Muscle of leg (tissue), 11 donors: ENCODE data around the gene RHEB. TPM values are rescaled to one million over a fixed set of nuclear protein-coding genes. Genes with fewer than 3 reads are reported as not detected.

Experiments
- DNase-seq: peaks from one replicate; pipeline ENCODE4 v3.0.0; 2013
- H3K27ac ChIP-seq: one replicate; pipeline ENCODE4 v1.5.1; 2013; ENCODE audit warnings: mild to moderate bottlenecking, low read length, control low read depth
- H3K27me3 ChIP-seq: one replicate; pipeline ENCODE4 v1.6.1; 2013; ENCODE audit warnings: low read length; ENCODE audit not compliant: control insufficient read depth, insufficient read depth
- H3K36me3 ChIP-seq: one replicate; pipeline ENCODE4 v1.6.1; 2013; ENCODE audit warnings: low read length; ENCODE audit not compliant: control insufficient read depth, insufficient read depth
- H3K4me1 ChIP-seq: one replicate; pipeline ENCODE4 v1.6.1; 2013; ENCODE audit warnings: low read length; ENCODE audit not compliant: control insufficient read depth, insufficient read depth
- H3K4me3 ChIP-seq: one replicate; pipeline ENCODE4 v1.5.1; 2013; ENCODE audit warnings: low read length, control low read depth
- H3K9me3 ChIP-seq: replicated peaks from 2 replicates; pipeline ENCODE4 v1.6.1; 2013; ENCODE audit warnings: low read depth, low read length; ENCODE audit not compliant: control insufficient read depth
- WGBS: methylation state at CpG from one replicate; pipeline ENCODE4 v1.1.5; 2013; ENCODE audit warnings: missing lambda C conversion rate; ENCODE audit not compliant: insufficient coverage; 5-methylcytosine and 5-hydroxymethylcytosine counted together
- polyA plus RNA-seq, 8 donors: library from polyadenylated mRNA; unstranded; fragments of 120-200 nt; gene quantifications; one replicate each; pipeline versions ENCODE4 v1.2.1 to v1.2.3, GENCODE V29; 2013; ENCODE audit warnings: inconsistent platforms in 1 of 8, low replicate concordance in 1 of 8; ENCODE audit not compliant: insufficient read length in 8 of 8, insufficient read depth in 1 of 8
- total RNA-seq: library from RNA; stranded (reverse); fragments of 120-200 nt; gene quantifications from one replicate; pipeline ENCODE4 v1.2.4, GENCODE V29; 2013

The RHEB gene
- total and polyA plus RNA-seq, 9 donors: 75.6 to 101 (median 83.6) TPM

DNA sequence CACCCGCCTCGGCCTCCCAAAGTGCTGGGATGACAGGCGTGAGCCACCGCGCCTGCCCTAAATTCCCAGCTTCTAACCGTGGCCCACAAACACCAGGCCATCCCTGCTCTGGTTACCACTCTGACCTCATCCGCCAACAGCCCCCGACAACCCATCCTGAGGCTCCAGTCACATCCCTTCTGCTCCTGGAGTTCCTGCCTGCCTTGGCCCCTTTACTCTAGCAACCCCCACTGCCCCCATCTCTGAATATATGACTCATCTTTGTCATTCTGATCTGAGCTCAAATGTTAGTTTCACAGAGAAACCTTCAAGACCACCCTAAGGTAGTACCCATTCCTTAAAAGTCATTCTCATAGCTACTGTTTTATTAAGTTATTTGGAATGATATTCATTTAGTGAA, 26.6 kb downstream of the RHEB start:
- H3K4me1 ChIP-seq: peaks cover 3% of the 10 kb centered on the region
- no peaks in the 10 kb centered on the region for H3K27me3 ChIP-seq
- WGBS: 91% methylated on average over 8 of the region's 8 CpGs
- DNase-seq: no peak
- no peaks in the 10 kb centered on the region for H3K9me3 ChIP-seq
- H3K4me3 ChIP-seq: no peak overlapping the region
- peaks cover 16% of the 10 kb centered on the region for H3K36me3 ChIP-seq
- H3K27ac ChIP-seq: no peak overlapping the region

DNA sequence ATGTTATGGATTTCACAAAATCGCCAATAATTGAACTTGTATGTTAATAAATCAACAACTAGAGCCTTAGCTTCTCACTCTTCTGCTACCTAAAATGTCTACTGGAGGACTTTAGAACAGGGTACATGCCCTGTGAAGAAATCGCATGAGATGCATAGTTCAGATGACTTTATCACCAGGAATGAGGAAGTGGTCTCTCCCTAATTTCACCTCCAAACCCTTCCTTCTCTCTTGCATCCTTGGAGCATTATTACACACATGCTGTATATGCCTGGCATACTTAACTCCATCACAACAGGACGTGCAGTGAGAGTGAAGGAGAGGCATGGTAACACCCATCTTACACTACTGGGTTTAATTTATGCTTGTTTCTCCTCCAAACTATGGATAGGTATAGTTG, 27.8 kb downstream of the RHEB start:
- H3K27ac ChIP-seq: no peak overlapping the region
- no peaks in the 10 kb centered on the region for H3K27me3 ChIP-seq
- H3K4me1 ChIP-seq: no peaks in the 10 kb centered on the region
- H3K4me3 ChIP-seq: no peak overlapping the region
- no peak for DNase-seq
- H3K9me3 ChIP-seq: no peaks in the 10 kb centered on the region
- no CpG with 5 or more reads among the region's 3 CpGs for WGBS
- H3K36me3 ChIP-seq: peaks cover 25% of the 10 kb centered on the region

DNA sequence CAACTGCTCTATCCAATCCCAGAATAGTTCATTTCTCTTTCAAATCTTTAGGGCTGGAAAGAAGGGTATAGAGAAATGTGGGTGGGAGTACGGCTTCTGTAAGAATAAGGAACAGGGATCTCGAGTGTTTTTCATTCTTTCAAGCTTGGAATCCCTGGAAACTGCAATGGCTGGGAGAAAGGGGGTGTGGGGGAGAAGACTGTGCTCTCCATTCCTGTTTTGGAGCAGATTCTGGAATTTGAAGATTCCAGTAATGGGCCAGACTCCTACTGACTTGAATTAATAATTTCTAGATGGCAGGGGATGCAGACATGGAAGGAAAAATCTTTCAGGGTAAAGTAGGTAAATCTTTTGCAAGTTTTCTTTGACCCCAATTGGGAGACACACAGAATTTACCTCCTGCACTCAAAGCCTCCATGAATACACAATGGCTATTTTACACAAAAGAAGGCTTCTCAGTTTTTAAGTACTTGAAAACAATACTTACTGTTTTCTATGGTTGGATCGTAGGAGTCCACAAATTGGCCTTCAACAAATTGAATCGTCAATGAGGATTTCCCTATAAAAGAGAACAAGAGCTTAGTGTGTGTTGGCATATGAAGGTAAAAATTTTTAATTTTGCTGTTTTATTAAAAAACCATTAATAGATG, 29.1 kb downstream of the RHEB start:
- WGBS: 90% methylated on average over 2 of the region's 4 CpGs
- H3K36me3 ChIP-seq: peaks cover 37% of the 10 kb centered on the region
- no peaks in the 10 kb centered on the region for H3K4me1 ChIP-seq
- no peaks in the 10 kb centered on the region for H3K27me3 ChIP-seq
- H3K27ac ChIP-seq: no peak overlapping the region
- H3K9me3 ChIP-seq: no peaks in the 10 kb centered on the region
- H3K4me3 ChIP-seq: no peak overlapping the region
- DNase-seq: peak; percentile 16

DNA sequence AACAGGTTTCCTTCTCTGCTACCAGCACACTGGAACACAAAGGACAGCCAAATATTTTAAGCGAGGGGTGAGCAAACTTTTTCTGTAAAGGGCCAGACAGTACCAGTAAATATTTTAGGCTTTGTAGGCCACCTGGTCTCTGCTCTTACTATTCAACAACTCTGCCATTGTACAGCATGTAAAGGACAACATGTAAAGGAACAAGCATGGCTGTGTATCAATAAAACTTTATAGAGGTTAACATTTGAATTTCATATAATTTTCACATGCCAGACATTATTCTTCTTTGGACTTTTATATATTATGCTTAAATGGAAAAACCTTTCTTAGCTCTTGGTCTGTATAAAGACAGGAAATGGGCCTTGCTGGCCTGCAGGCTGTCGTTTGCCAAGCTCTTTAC, 30.2 kb downstream of the RHEB start:
- Histone ChIP-seq H3K9me3 (no peaks in the 10 kb centered on the region), H3K4me3 (no peak overlapping the region), H3K4me1 (no peaks in the 10 kb centered on the region), H3K36me3 (peaks cover 39% of the 10 kb centered on the region), H3K27ac (no peak overlapping the region), H3K27me3 (no peaks in the 10 kb centered on the region)
- DNase-seq: peak; percentile 16
- WGBS: 63% methylated on average over 1 of the region's 2 CpGs

DNA sequence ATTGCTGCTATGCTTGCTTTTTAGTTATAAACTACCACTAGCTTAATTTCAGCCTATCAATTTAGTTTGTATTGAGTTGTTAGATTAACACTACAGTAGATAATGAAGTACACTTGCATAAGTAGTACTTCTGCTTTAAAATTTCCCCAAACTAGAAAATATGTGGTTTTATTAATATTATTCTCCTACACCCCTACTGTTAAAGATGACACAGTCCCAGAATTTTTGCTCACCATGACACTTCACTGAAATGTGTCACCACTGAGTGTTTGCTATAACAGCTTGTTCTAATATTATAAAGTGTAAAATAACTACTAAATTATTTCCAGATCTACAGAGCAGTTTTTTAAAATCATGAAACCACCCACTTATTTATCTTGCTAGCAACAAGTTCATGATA, 31.6 kb downstream of the RHEB start:
- Histone ChIP-seq H3K27me3 (no peaks in the 10 kb centered on the region), H3K9me3 (no peaks in the 10 kb centered on the region), H3K4me3 (no peak overlapping the region), H3K27ac (no peak overlapping the region), H3K4me1 (no peaks in the 10 kb centered on the region), H3K36me3 (peaks cover 49% of the 10 kb centered on the region)
- no peak for DNase-seq

- WGBS: 100% methylated on average over 1 of the region's 2 CpGs
- DNase-seq: no peak
- H3K27me3 ChIP-seq: no peaks in the 10 kb centered on the region
- peaks cover 55% of the 10 kb centered on the region for H3K36me3 ChIP-seq
- no peak overlapping the region for H3K27ac ChIP-seq
- H3K4me3 ChIP-seq: no peak overlapping the region
- H3K4me1 ChIP-seq: no peaks in the 10 kb centered on the region
- H3K9me3 ChIP-seq: no peaks in the 10 kb centered on the region
Observed at GRCh38 chr7:151487228-151487627, 32.5 kb downstream of the RHEB start.

GRCh38 chr7:151486074-151486473, 33.6 kb downstream of the RHEB start:
- peaks cover 58% of the 10 kb centered on the region for H3K36me3 ChIP-seq
- H3K4me3 ChIP-seq: no peak overlapping the region
- H3K4me1 ChIP-seq: no peaks in the 10 kb centered on the region
- H3K27ac ChIP-seq: no peak overlapping the region
- no peaks in the 10 kb centered on the region for H3K9me3 ChIP-seq
- WGBS: no CpG with 5 or more reads among the region's 3 CpGs
- H3K27me3 ChIP-seq: no peaks in the 10 kb centered on the region
- no peak for DNase-seq

- Histone ChIP-seq H3K4me1 (no peaks in the 10 kb centered on the region), H3K9me3 (no peaks in the 10 kb centered on the region), H3K4me3 (no peak overlapping the region), H3K27ac (no peak overlapping the region), H3K36me3 (peaks cover 52% of the 10 kb centered on the region), H3K27me3 (no peaks in the 10 kb centered on the region)
- WGBS: no CpG with 5 or more reads among the region's 7 CpGs
- peak; percentile 41 for DNase-seq
Observed at GRCh38 chr7:151484971-151485707, 34.6 kb downstream of the RHEB start.

- Histone ChIP-seq H3K27ac (no peak overlapping the region), H3K36me3 (peaks cover 43% of the 10 kb centered on the region), H3K9me3 (no peaks in the 10 kb centered on the region), H3K27me3 (no peaks in the 10 kb centered on the region), H3K4me1 (no peaks in the 10 kb centered on the region), H3K4me3 (no peak overlapping the region)
- DNase-seq: no peak
- WGBS: no CpG with 5 or more reads among the region's 1 CpG
Observed at GRCh38 chr7:151483711-151483983, 36.0 kb downstream of the RHEB start.

DNA sequence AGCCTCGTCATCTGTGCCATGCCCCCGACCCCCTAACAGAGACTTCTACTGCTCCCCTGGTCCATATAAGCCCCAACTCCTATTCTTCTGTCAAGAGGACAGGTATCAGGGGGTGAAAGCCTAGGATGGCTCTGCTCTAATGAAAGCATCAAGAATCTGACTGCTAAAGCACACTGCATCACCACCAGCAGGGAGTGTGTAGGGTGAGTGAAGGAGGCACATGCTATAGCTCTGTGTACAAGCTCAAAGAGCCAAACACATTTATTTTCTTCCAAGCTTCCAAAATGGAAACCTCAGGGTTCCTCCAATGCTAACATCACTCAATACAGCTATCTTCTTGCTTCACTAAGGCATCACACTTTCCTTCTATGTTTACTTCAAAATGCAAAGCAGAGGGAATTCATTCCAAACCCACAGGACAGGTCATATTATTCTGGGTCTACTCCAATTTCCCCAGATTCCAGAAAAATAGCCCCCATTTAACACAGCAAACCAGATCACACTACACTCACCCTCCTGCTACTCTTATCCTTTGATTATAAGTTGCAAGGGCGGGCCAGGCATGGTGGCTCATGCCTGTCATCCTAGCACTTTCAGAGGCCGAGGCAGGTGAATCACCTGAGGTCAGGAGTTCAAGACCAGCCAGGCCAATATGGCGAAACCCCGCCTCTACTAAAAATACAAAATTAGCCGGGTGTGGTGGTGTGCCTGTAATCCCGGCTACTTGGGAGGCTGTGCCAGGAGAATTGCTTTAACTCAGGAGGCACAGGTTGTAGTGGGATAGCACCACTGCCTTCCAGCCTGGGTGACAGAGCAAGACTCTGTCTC, 36.6 kb downstream of the RHEB start:
- WGBS: 100% methylated on average over 1 of the region's 8 CpGs

More for the DNA sequence above, 36.6 kb downstream of the RHEB start:
- Histone ChIP-seq H3K27me3 (no peaks in the 10 kb centered on the region), H3K4me1 (no peaks in the 10 kb centered on the region), H3K36me3 (peaks cover 43% of the 10 kb centered on the region), H3K9me3 (no peaks in the 10 kb centered on the region), H3K27ac (no peak overlapping the region), H3K4me3 (no peak overlapping the region)
- no peak for DNase-seq
